ENCODE results near the gene GPR3. TPM values are rescaled to one million over a fixed set of nuclear protein-coding genes. Genes with fewer than 3 reads are reported as not detected.

The GPR3 gene
- total and polyA plus RNA-seq, 9 donors = 0.18 to 1.1 (median 0.84) TPM

DNA sequence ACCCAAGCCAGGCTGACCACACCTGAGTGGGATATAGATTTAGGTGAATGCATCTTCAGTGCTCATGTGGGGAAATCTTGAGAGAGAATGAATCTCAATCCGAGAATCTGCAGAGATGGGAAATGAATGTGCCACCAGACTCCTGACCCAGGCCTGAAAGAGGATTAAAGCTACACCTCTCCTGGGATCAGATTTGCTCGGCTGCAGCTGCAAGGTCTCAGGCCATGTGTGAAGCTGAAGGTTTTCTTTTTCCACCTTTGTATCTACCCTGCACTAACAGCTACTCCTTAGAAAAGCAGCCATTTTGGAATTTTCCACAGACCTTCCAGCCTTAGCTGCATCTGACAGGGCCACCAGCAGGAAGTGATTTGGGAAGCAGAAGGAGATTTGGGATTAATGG, 18.3 kb downstream of the GPR3 start:
- H3K9me3 ChIP-seq (replicated peaks; ENCODE audit: control insufficient read depth, low read depth, low read length) = no peaks in the 10 kb centered on the region
- peaks cover 86% of the 10 kb centered on the region for H3K36me3 ChIP-seq (ENCODE audit: control insufficient read depth, insufficient read depth, low read length)
- no peak for DNase-seq
- no peak overlapping the region for H3K27ac ChIP-seq (ENCODE audit: low read length)
- no peaks in the 10 kb centered on the region for H3K27me3 ChIP-seq (ENCODE audit: control insufficient read depth, insufficient read depth, low read length)
- 50% methylated on average over 1 of the region's 2 CpGs for whole genome bisulfite sequencing (ENCODE audit: insufficient coverage)
- H3K4me1 ChIP-seq (ENCODE audit: control insufficient read depth, insufficient read depth, low read length) = peaks cover 25% of the 10 kb centered on the region
- no peak overlapping the region for H3K4me3 ChIP-seq (ENCODE audit: low read length)

GRCh38 chr1:27412502-27412901, 20.1 kb downstream of the GPR3 start:
- Histone ChIP-seq H3K36me3 (ENCODE audit: control insufficient read depth, insufficient read depth, low read length) (peaks cover 93% of the 10 kb centered on the region), H3K4me3 (ENCODE audit: low read length) (no peak overlapping the region), H3K27me3 (ENCODE audit: control insufficient read depth, insufficient read depth, low read length) (no peaks in the 10 kb centered on the region), H3K27ac (ENCODE audit: low read length) (no peak overlapping the region), H3K4me1 (ENCODE audit: control insufficient read depth, insufficient read depth, low read length) (peaks cover 26% of the 10 kb centered on the region), H3K9me3 (replicated peaks; ENCODE audit: control insufficient read depth, low read depth, low read length) (no peaks in the 10 kb centered on the region)
- DNase-seq = no peak
- 100% methylated on average over 1 of the region's 4 CpGs for WGBS (ENCODE audit: insufficient coverage)

DNA sequence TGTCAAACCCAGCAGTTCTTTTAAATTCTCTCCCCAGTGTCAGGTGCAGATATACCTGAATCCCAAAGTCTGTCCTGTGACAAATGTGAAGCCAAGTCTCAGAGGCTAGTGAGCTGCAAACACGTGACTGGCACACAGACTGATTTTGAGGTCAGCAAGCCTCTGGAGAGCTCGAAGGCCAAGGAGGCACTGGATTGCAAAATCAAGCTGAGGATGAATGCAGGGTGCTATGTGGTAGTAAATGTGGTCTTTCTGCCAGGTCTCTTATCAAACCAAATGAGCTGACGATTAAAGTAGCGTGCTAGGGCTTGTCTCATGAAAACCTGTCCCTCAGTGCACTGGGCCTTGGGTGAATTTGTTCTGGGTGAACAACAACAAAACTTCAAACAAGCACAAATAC, 20.6 kb downstream of the GPR3 start:
- no peak overlapping the region for H3K27ac ChIP-seq (ENCODE audit: low read length)
- no peaks in the 10 kb centered on the region for H3K27me3 ChIP-seq (ENCODE audit: control insufficient read depth, insufficient read depth, low read length)
- H3K36me3 ChIP-seq (ENCODE audit: control insufficient read depth, insufficient read depth, low read length) = peaks cover 91% of the 10 kb centered on the region
- H3K4me1 ChIP-seq (ENCODE audit: control insufficient read depth, insufficient read depth, low read length) = peaks cover 31% of the 10 kb centered on the region
- no peak overlapping the region for H3K4me3 ChIP-seq (ENCODE audit: low read length)
- no peaks in the 10 kb centered on the region for H3K9me3 ChIP-seq (replicated peaks; ENCODE audit: control insufficient read depth, low read depth, low read length)
- WGBS (ENCODE audit: insufficient coverage) = 85% methylated on average over 2 of the region's 4 CpGs
- DNase-seq = no peak

DNA sequence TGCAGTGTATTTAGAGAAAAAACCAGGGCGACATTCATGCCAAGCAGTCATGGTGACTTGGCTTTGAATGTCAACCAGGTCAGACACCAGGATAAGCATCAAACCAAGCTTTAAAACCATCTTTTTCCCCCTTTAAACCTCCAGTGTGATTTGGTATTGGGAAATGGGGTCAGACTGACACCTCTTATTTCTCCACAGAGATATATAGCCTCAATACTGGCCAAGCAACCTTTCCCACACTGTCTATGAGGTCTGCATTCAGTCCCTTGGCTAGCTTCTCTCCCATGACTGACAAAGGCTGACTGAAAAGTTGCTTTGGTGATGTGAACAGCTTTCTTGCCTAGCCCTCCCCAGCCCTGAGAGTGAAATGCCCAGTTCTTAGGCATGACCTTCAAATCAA, 21.7 kb downstream of the GPR3 start:
- H3K4me3 ChIP-seq (ENCODE audit: low read length) = no peak overlapping the region
- H3K4me1 ChIP-seq (ENCODE audit: control insufficient read depth, insufficient read depth, low read length) = peaks cover 41% of the 10 kb centered on the region

GRCh38 chr1:27416387-27417111, 24.1 kb downstream of the GPR3 start:
- Histone ChIP-seq H3K4me1 (ENCODE audit: control insufficient read depth, insufficient read depth, low read length) (peaks cover 52% of the 10 kb centered on the region), H3K27ac (ENCODE audit: low read length) (peak overlapping the region; percentile 93), H3K36me3 (ENCODE audit: control insufficient read depth, insufficient read depth, low read length) (peaks cover 63% of the 10 kb centered on the region), H3K9me3 (replicated peaks; ENCODE audit: control insufficient read depth, low read depth, low read length) (no peaks in the 10 kb centered on the region), H3K27me3 (ENCODE audit: control insufficient read depth, insufficient read depth, low read length) (no peaks in the 10 kb centered on the region), H3K4me3 (ENCODE audit: low read length) (no peak overlapping the region)
- DNase-seq = no peak
- no CpG with 5 or more reads among the region's 3 CpGs for WGBS (ENCODE audit: insufficient coverage)

More for the DNA sequence above, 21.7 kb downstream of the GPR3 start:
- WGBS (ENCODE audit: insufficient coverage) = no CpG with 5 or more reads among the region's 1 CpG
- Histone ChIP-seq H3K27me3 (ENCODE audit: control insufficient read depth, insufficient read depth, low read length) (no peaks in the 10 kb centered on the region), H3K27ac (ENCODE audit: low read length) (no peak overlapping the region), H3K36me3 (ENCODE audit: control insufficient read depth, insufficient read depth, low read length) (peaks cover 87% of the 10 kb centered on the region), H3K9me3 (replicated peaks; ENCODE audit: control insufficient read depth, low read depth, low read length) (no peaks in the 10 kb centered on the region)
- DNase-seq = no peak

GRCh38 chr1:27417713-27418112, 25.3 kb downstream of the GPR3 start:
- Histone ChIP-seq H3K27me3 (ENCODE audit: control insufficient read depth, insufficient read depth, low read length) (no peaks in the 10 kb centered on the region), H3K36me3 (ENCODE audit: control insufficient read depth, insufficient read depth, low read length) (peaks cover 55% of the 10 kb centered on the region), H3K9me3 (replicated peaks; ENCODE audit: control insufficient read depth, low read depth, low read length) (no peaks in the 10 kb centered on the region), H3K27ac (ENCODE audit: low read length) (peak overlapping the region; percentile 93), H3K4me1 (ENCODE audit: control insufficient read depth, insufficient read depth, low read length) (peaks cover 54% of the 10 kb centered on the region), H3K4me3 (ENCODE audit: low read length) (no peak overlapping the region)
- DNase-seq = peak; percentile 81
- WGBS (ENCODE audit: insufficient coverage) = no CpG with 5 or more reads among the region's 3 CpGs

DNA sequence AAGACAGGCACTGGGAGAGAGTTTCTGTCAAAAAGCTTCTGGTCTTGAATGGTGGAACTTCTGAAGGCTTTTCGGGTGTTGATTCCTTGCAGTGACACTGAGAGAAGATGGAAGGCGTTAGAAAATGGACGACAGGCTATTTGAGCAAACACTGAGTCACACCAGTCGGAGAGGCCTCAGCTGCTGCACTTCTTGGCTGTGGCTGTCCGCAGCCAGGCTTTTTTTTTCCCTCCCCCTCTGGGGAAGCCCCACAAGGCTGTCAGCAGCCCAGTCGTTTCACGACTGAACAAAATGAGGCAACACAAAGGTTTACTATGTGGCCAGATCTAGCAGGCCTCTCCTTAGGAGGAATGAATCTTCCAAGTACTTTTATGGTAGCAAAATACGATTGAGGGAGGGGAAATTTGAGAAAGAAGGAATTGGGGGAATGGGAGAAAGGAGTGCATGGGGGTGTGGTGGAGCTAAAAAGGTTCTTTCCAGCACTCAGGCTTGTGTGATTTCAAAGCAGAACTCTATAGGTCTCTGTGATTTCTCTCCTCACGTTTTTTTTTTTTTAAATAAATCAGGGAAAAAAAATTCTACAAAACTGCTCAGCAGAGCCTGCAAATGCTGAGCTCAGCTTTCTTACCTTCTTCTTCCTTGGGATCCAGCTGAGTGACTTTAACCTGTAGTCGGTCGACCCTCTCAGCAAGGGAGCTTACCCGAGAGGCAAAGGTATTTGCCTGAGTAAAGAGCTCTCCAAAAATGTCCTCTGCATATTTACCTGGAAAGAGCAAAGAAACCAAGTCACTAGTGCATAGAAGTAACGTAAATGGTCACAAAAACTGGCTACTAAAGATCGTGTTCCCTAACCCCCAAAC, 26.1 kb downstream of the GPR3 start:
- peaks cover 47% of the 10 kb centered on the region for H3K36me3 ChIP-seq (ENCODE audit: control insufficient read depth, insufficient read depth, low read length)
- no peak overlapping the region for H3K4me3 ChIP-seq (ENCODE audit: low read length)
- peak; percentile 97 for DNase-seq
- no peaks in the 10 kb centered on the region for H3K27me3 ChIP-seq (ENCODE audit: control insufficient read depth, insufficient read depth, low read length)
- peak overlapping the region; percentile 93 for H3K27ac ChIP-seq (ENCODE audit: low read length)
- peaks cover 54% of the 10 kb centered on the region for H3K4me1 ChIP-seq (ENCODE audit: control insufficient read depth, insufficient read depth, low read length)
- WGBS (ENCODE audit: insufficient coverage) = 12% methylated on average over 8 of the region's 14 CpGs
- H3K9me3 ChIP-seq (replicated peaks; ENCODE audit: control insufficient read depth, low read depth, low read length) = no peaks in the 10 kb centered on the region

DNA sequence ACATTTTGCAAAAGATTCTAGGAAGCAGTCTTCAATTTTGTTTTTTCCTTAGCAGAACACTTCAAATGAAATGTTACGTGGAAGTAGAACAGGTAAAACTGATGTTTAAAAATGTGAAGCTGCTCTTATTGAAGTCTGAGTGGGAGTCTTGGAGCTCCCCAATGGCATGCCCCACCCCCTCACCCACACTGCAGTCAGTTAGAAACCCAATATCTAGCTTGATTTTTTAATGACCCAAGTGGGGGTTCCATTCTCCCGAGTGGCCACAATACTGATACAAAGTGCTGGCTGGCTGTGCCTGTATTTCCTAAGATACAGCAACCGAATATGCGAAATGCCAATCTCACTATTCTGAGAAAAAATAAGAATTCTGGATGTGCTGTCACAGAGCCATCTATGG, 31.3 kb downstream of the GPR3 start:
- peaks cover 24% of the 10 kb centered on the region for H3K36me3 ChIP-seq (ENCODE audit: control insufficient read depth, insufficient read depth, low read length)
- H3K27ac ChIP-seq (ENCODE audit: low read length) = no peak overlapping the region
- H3K4me3 ChIP-seq (ENCODE audit: low read length) = no peak overlapping the region
- no CpG with 5 or more reads among the region's 4 CpGs for WGBS (ENCODE audit: insufficient coverage)
- no peaks in the 10 kb centered on the region for H3K9me3 ChIP-seq (replicated peaks; ENCODE audit: control insufficient read depth, low read depth, low read length)
- no peaks in the 10 kb centered on the region for H3K27me3 ChIP-seq (ENCODE audit: control insufficient read depth, insufficient read depth, low read length)
- DNase-seq = no peak
- peaks cover 49% of the 10 kb centered on the region for H3K4me1 ChIP-seq (ENCODE audit: control insufficient read depth, insufficient read depth, low read length)

GRCh38 chr1:27427329-27427728, 34.9 kb downstream of the GPR3 start:
- WGBS (ENCODE audit: insufficient coverage) = no CpG with 5 or more reads among the region's 2 CpGs
- Histone ChIP-seq H3K27ac (ENCODE audit: low read length) (peak overlapping the region; percentile 93), H3K36me3 (ENCODE audit: control insufficient read depth, insufficient read depth, low read length) (peaks cover 21% of the 10 kb centered on the region), H3K4me1 (ENCODE audit: control insufficient read depth, insufficient read depth, low read length) (peaks cover 55% of the 10 kb centered on the region), H3K27me3 (ENCODE audit: control insufficient read depth, insufficient read depth, low read length) (no peaks in the 10 kb centered on the region), H3K4me3 (ENCODE audit: low read length) (no peak overlapping the region), H3K9me3 (replicated peaks; ENCODE audit: control insufficient read depth, low read depth, low read length) (no peaks in the 10 kb centered on the region)
- peak; percentile 36 for DNase-seq

GRCh38 chr1:27427816-27428315, 35.4 kb downstream of the GPR3 start:
- WGBS (ENCODE audit: insufficient coverage) = 41% methylated on average over 2 of the region's 2 CpGs
- Histone ChIP-seq H3K36me3 (ENCODE audit: control insufficient read depth, insufficient read depth, low read length) (peaks cover 21% of the 10 kb centered on the region), H3K4me1 (ENCODE audit: control insufficient read depth, insufficient read depth, low read length) (peaks cover 59% of the 10 kb centered on the region), H3K27ac (ENCODE audit: low read length) (peak overlapping the region; percentile 93), H3K27me3 (ENCODE audit: control insufficient read depth, insufficient read depth, low read length) (no peaks in the 10 kb centered on the region), H3K9me3 (replicated peaks; ENCODE audit: control insufficient read depth, low read depth, low read length) (no peaks in the 10 kb centered on the region), H3K4me3 (ENCODE audit: low read length) (no peak overlapping the region)
- DNase-seq = no peak
